HUES48 (cell line): ENCODE results near the gene ZEB2.

ENCODE experiments used
- H3K27ac ChIP-seq: one replicate; pipeline ENCODE4 v1.7.0; 2013; ENCODE audit warnings: low read depth, low read length, inconsistent platforms
- H3K27me3 ChIP-seq: 2 replicates; pipeline ENCODE4 v1.6.1; 2013; ENCODE audit warnings: mild to moderate bottlenecking, low read length; ENCODE audit not compliant: control insufficient read depth, insufficient read depth
- H3K36me3 ChIP-seq: 2 replicates; pipeline ENCODE4 v1.6.1; 2013; ENCODE audit warnings: low read length; ENCODE audit not compliant: control insufficient read depth, insufficient read depth
- H3K4me1 ChIP-seq: 2 replicates; pipeline ENCODE4 v1.6.1; 2013; ENCODE audit warnings: mild to moderate bottlenecking, low read length; ENCODE audit not compliant: control insufficient read depth, insufficient read depth
- H3K4me3 ChIP-seq: 2 replicates; pipeline ENCODE4 v1.5.1; 2013; ENCODE audit warnings: mild to moderate bottlenecking, low read depth, low read length
- H3K9ac ChIP-seq: 2 replicates; pipeline ENCODE4 v1.6.1; 2013; ENCODE audit warnings: mild to moderate bottlenecking, low read depth, low read length, moderate library complexity
- H3K9me3 ChIP-seq: 2 replicates; pipeline ENCODE4 v1.6.1; 2013; ENCODE audit warnings: low read length; ENCODE audit not compliant: control insufficient read depth, insufficient read depth

ZEB2 gene

GRCh38 chr2:144446136-144446535, 73.8 kb downstream of the ZEB2 start:
- Histone ChIP-seq H3K36me3 (no peaks in the 10 kb centered on the region), H3K4me3 (no peak overlapping the region), H3K9me3 (no peaks in the 10 kb centered on the region), H3K9ac (no peak overlapping the region), H3K4me1 (peaks cover 55% of the 10 kb centered on the region), H3K27me3 (peaks cover 32% of the 10 kb centered on the region), H3K27ac (no peak overlapping the region)

GRCh38 chr2:144445196-144445595, 74.7 kb downstream of the ZEB2 start:
- H3K4me3 ChIP-seq = no peak overlapping the region
- peaks cover 32% of the 10 kb centered on the region for H3K27me3 ChIP-seq
- H3K36me3 ChIP-seq = no peaks in the 10 kb centered on the region
- H3K9ac ChIP-seq = no peak overlapping the region
- no peaks in the 10 kb centered on the region for H3K9me3 ChIP-seq
- H3K4me1 ChIP-seq = peaks cover 55% of the 10 kb centered on the region
- H3K27ac ChIP-seq = peak overlapping the region; percentile 84

- Histone ChIP-seq H3K4me3 (no peak overlapping the region), H3K4me1 (peaks cover 55% of the 10 kb centered on the region), H3K9ac (no peak overlapping the region), H3K27ac (peak overlapping the region; percentile 84), H3K36me3 (no peaks in the 10 kb centered on the region), H3K9me3 (no peaks in the 10 kb centered on the region), H3K27me3 (peaks cover 32% of the 10 kb centered on the region)
Measured at GRCh38 chr2:144443837-144444817, 75.8 kb downstream of the ZEB2 start.

GRCh38 chr2:144441711-144442141, 78.2 kb downstream of the ZEB2 start:
- H3K9me3 ChIP-seq = no peaks in the 10 kb centered on the region
- no peaks in the 10 kb centered on the region for H3K36me3 ChIP-seq
- H3K4me3 ChIP-seq = no peak overlapping the region
- peaks cover 51% of the 10 kb centered on the region for H3K4me1 ChIP-seq
- peak overlapping the region; percentile 12 for H3K27ac ChIP-seq
- no peak overlapping the region for H3K9ac ChIP-seq
- peaks cover 13% of the 10 kb centered on the region for H3K27me3 ChIP-seq

GRCh38 chr2:144439993-144440392, 79.9 kb downstream of the ZEB2 start:
- H3K4me3 ChIP-seq = no peak overlapping the region
- no peaks in the 10 kb centered on the region for H3K36me3 ChIP-seq
- no peaks in the 10 kb centered on the region for H3K9me3 ChIP-seq
- peaks cover 4% of the 10 kb centered on the region; the same call in 1 of the 2 replicates for H3K27me3 ChIP-seq
- H3K9ac ChIP-seq = no peak overlapping the region
- peaks cover 39% of the 10 kb centered on the region for H3K4me1 ChIP-seq
- no peak overlapping the region for H3K27ac ChIP-seq

GRCh38 chr2:144438801-144439631, 80.9 kb downstream of the ZEB2 start:
- no peaks in the 10 kb centered on the region for H3K36me3 ChIP-seq
- no peak overlapping the region for H3K9ac ChIP-seq
- H3K4me1 ChIP-seq = peaks cover 30% of the 10 kb centered on the region
- H3K4me3 ChIP-seq = no peak overlapping the region
- H3K27me3 ChIP-seq = peaks cover 4% of the 10 kb centered on the region; the same call in 1 of the 2 replicates
- H3K27ac ChIP-seq = peak overlapping the region; percentile 56
- H3K9me3 ChIP-seq = no peaks in the 10 kb centered on the region

GRCh38 chr2:144437636-144438035, 82.3 kb downstream of the ZEB2 start:
- Histone ChIP-seq H3K4me3 (no peak overlapping the region), H3K9me3 (no peaks in the 10 kb centered on the region), H3K27ac (no peak overlapping the region), H3K9ac (no peak overlapping the region), H3K36me3 (no peaks in the 10 kb centered on the region), H3K27me3 (no peaks in the 10 kb centered on the region; the same call in 1 of the 2 replicates), H3K4me1 (peaks cover 19% of the 10 kb centered on the region)

GRCh38 chr2:144434425-144435222, 85.3 kb downstream of the ZEB2 start:
- Histone ChIP-seq H3K9me3 (no peaks in the 10 kb centered on the region), H3K4me3 (no peak overlapping the region), H3K27me3 (no peaks in the 10 kb centered on the region), H3K4me1 (peaks cover 30% of the 10 kb centered on the region), H3K36me3 (no peaks in the 10 kb centered on the region), H3K27ac (no peak overlapping the region), H3K9ac (no peak overlapping the region)

- H3K9me3 ChIP-seq = no peaks in the 10 kb centered on the region
- no peaks in the 10 kb centered on the region for H3K36me3 ChIP-seq
- no peak overlapping the region for H3K9ac ChIP-seq
- peaks cover 21% of the 10 kb centered on the region for H3K4me1 ChIP-seq
- H3K27ac ChIP-seq = no peak overlapping the region
- no peaks in the 10 kb centered on the region for H3K27me3 ChIP-seq
- no peak overlapping the region for H3K4me3 ChIP-seq
Measured at GRCh38 chr2:144432921-144433320, 87.0 kb downstream of the ZEB2 start.

GRCh38 chr2:144431998-144432397, 87.9 kb downstream of the ZEB2 start:
- no peak overlapping the region for H3K4me3 ChIP-seq
- no peaks in the 10 kb centered on the region for H3K36me3 ChIP-seq
- H3K4me1 ChIP-seq = peaks cover 26% of the 10 kb centered on the region
- H3K9ac ChIP-seq = no peak overlapping the region
- H3K9me3 ChIP-seq = no peaks in the 10 kb centered on the region
- peak overlapping the region; percentile 45 for H3K27ac ChIP-seq
- H3K27me3 ChIP-seq = no peaks in the 10 kb centered on the region
